Thyroid gland (tissue), 4 donors: ENCODE data around the gene WSB2. TPM values are rescaled to one million over a fixed set of nuclear protein-coding genes. Genes with fewer than 3 reads are reported as not detected.
"Not testable (repeated sequence)": the region's sequence is repeated elsewhere in the genome, so short reads cannot be mapped to it uniquely, and the experiment has no call there.

Experiments
- DNase-seq, 2 donors: peaks; one replicate each; pipeline ENCODE4 v3.0.0-alpha.2; 2019
- H3K27ac ChIP-seq, 3 donors: fragments of 200-600 bp; sonication (generic); 1 replicate in 2 of 3; 2 replicates in 1 of 3; pipeline ENCODE4 v1.5.1; 2016 to 2019; ENCODE audit warnings: mild to moderate bottlenecking in 1 of 3, moderate library complexity in 1 of 3
- H3K27me3 ChIP-seq: fragments of 200-600 bp; sonication (generic); one replicate; pipeline ENCODE4 v1.5.1; 2019
- H3K36me3 ChIP-seq, 2 donors: fragments of 200-600 bp; sonication (generic); one replicate each; pipeline ENCODE4 v1.5.1; 2016 to 2019
- H3K4me1 ChIP-seq, 2 donors: fragments of 200-600 bp; sonication (generic); one replicate each; pipeline ENCODE4 v1.5.1; 2017 to 2019
- H3K4me3 ChIP-seq, 3 donors: fragments of 200-600 bp; sonication (generic); replicated peaks in 1 of 3; 1 replicate in 2 of 3; 2 replicates in 1 of 3; pipeline ENCODE4 v1.5.1; 2016; ENCODE audit warnings: mild to moderate bottlenecking in 1 of 3
- H3K9me3 ChIP-seq: fragments of 200-600 bp; sonication (generic); one replicate; pipeline ENCODE4 v1.5.1; 2017
- CTCF ChIP-seq, 6 experiments: fragments of 200-600 bp in 3 of 6; fragments of 450-650 bp in 3 of 6; sonication (generic) in 3 of 6; IDR thresholded peaks; one replicate each; pipeline ENCODE4 v1.5.1; 2016 to 2019; ENCODE audit warnings: antibody characterized with exemption in 6 of 6, mild to moderate bottlenecking in 2 of 6, inconsistent platforms in 1 of 6, moderate library complexity in 1 of 6
- POLR2A ChIP-seq, 2 donors: fragments of 450-650 bp; IDR thresholded peaks; one replicate each; pipeline ENCODE4 v1.6.1; 2017; ENCODE audit warnings: antibody characterized with exemption in 2 of 2, mild to moderate bottlenecking in 2 of 2, moderate library complexity in 1 of 2
- WGBS, 2 donors: methylation state at CpG; one replicate each; pipeline ENCODE4 v1.1.5; 2017; 5-methylcytosine and 5-hydroxymethylcytosine counted together
- intact Hi-C: fragments of 100-400 bp; cut with DNase I; formaldehyde crosslinking; loops from one replicate; pipeline ENCODE4 v1.15.1; 2023
- total RNA-seq, 4 donors: library from RNA; depleted of rRNA; stranded (reverse); fragments of >200 nt; gene quantifications; one replicate each; pipeline ENCODE4 v1.2.3, GENCODE V29; 2016

WSB2 gene
- total RNA-seq, 4 donors from 2014 or later: 64.6 to 97.0 (median 86.0) TPM

DNA sequence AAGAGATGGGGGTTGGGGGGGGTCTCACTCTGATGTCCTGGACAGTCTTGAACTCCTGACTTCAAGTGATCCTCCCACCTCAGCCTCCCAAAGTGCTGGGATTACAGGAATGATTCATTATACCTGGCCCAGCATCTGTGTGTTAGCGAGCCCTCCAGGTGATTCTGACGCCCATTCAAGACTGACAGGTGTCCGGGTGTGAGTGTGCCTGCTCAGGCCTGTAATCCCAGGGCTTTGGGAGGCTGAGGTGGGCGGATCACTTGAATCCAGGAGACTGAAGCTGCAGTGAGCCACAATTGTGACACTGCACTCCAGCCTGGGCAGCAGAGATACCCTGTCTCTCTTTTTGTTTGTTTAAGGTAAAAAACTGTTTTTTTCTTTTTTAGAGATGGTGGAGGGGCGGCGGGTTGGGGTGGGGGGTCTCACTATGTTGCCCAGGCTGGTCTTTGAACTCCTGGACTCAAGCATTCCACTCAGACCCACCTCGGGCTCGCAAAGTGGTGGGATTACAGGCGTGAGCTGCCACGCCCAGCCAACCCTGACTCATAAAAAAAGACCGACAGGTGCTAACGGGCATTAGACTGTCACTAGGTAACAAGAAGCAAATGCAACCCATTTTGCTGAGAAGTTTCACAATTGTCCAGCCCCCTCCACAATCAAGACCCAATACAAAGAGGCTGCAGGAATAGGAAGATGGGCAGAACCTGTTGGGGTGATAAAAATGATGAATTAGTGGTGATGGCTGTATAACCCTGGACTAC is 38.1 kb upstream of the WSB2 start:
- Histone ChIP-seq H3K36me3 (peaks cover 0 to 7% of the 10 kb centered on the region in 2 donors), H3K27ac (no peak overlapping the region), H3K27me3 (no peaks in the 10 kb centered on the region), H3K4me3 (no peak overlapping the region), H3K4me1 (peaks cover 0 to 5% of the 10 kb centered on the region in 2 donors), H3K9me3 (no peaks in the 10 kb centered on the region)
- intact Hi-C loops: no loop called here
- 91 to 92% methylated on average over 12 of the region's 12 CpGs for WGBS, 2 donors
- no peak for DNase-seq
- TF ChIP-seq CTCF (IDR thresholded peaks at IDR 0.05) (no peak), POLR2A (IDR thresholded peaks at IDR 0.05) (no peak)

- intact Hi-C loops: no loop called here
- Histone ChIP-seq H3K27me3 (no peaks in the 10 kb centered on the region), H3K36me3 (peaks cover 0 to 7% of the 10 kb centered on the region in 2 donors), H3K4me3 (no peak overlapping the region), H3K27ac (no peak overlapping the region), H3K4me1 (peaks cover 0 to 5% of the 10 kb centered on the region in 2 donors), H3K9me3 (no peaks in the 10 kb centered on the region)
- WGBS, 2 donors: 85 to 97% methylated on average over 3 of the region's 3 CpGs
- no peak for DNase-seq
- TF ChIP-seq CTCF (IDR thresholded peaks at IDR 0.05): no peak
- TF ChIP-seq POLR2A (IDR thresholded peaks at IDR 0.05): no peak
Measured at GRCh38 chr12:118098401-118098800, 37.4 kb upstream of the WSB2 start.

DNA sequence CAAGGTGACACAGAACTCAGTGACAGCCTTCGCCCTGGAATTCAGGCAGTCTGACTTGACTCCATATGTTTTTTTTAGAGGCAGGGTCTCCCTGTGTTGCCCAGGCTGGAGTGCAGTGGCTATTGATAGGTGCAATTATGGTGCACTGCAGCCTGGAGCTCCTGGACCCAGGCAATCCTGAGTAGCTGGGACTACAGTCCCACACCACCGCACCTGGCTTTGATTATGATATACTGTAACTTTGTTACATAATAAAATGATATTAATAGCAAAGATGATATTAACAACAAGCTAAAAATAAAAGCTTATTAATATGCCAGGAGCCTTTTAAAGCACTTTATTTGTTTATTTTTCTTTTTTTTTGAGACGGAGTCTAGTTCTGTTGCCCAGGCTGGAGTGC is 33.1 kb upstream of the WSB2 start:
- H3K36me3 ChIP-seq: peaks cover 9 to 14% of the 10 kb centered on the region in 2 donors
- H3K27ac ChIP-seq: no peak overlapping the region
- H3K4me3 ChIP-seq: no peak overlapping the region
- 89 to 94% methylated on average over 3 of the region's 3 CpGs for WGBS, 2 donors
- TF ChIP-seq POLR2A (IDR thresholded peaks at IDR 0.05) (no peak), CTCF (IDR thresholded peaks at IDR 0.05) (no peak)
- H3K27me3 ChIP-seq: no peaks in the 10 kb centered on the region
- H3K4me1 ChIP-seq: no peaks in the 10 kb centered on the region
- DNase-seq: no peak
- intact Hi-C loops: no loop called here
- H3K9me3 ChIP-seq: no peaks in the 10 kb centered on the region

- no peak for TF ChIP-seq CTCF (IDR thresholded peaks at IDR 0.05)
- no peak for TF ChIP-seq POLR2A (IDR thresholded peaks at IDR 0.05)
- Histone ChIP-seq H3K4me3 (no peak overlapping the region), H3K9me3 (no peaks in the 10 kb centered on the region), H3K36me3 (peaks cover 7 to 11% of the 10 kb centered on the region in 2 donors), H3K27me3 (no peaks in the 10 kb centered on the region), H3K4me1 (no peaks in the 10 kb centered on the region), H3K27ac (no peak overlapping the region)
- no peak for DNase-seq
- 95% methylated on average over 9 of the region's 9 CpGs for WGBS, 2 donors
- intact Hi-C loops: no loop called here
Measured at GRCh38 chr12:118089782-118090181, 28.8 kb upstream of the WSB2 start.

- no peaks in the 10 kb centered on the region for H3K4me1 ChIP-seq
- no peak for DNase-seq
- H3K9me3 ChIP-seq: no peaks in the 10 kb centered on the region
- H3K36me3 ChIP-seq: peaks cover 20 to 28% of the 10 kb centered on the region in 2 donors
- no peak for TF ChIP-seq POLR2A (IDR thresholded peaks at IDR 0.05)
- TF ChIP-seq CTCF (IDR thresholded peaks at IDR 0.05): no peak
- 94% methylated on average over 9 of the region's 9 CpGs for WGBS, 2 donors
- H3K4me3 ChIP-seq: no peak overlapping the region
- no peak overlapping the region for H3K27ac ChIP-seq
- H3K27me3 ChIP-seq: no peaks in the 10 kb centered on the region
- intact Hi-C loops: no loop called here
Measured at GRCh38 chr12:118082161-118082560, 21.2 kb upstream of the WSB2 start.

- H3K4me3 ChIP-seq, H3K27me3 ChIP-seq, H3K9me3 ChIP-seq, DNase-seq, H3K4me1 ChIP-seq, intact Hi-C loops, H3K27ac ChIP-seq: not testable (repeated sequence)
- WGBS, 2 donors: 97% methylated on average over 9 of the region's 9 CpGs
- peaks cover 20 to 29% of the 10 kb centered on the region in 2 donors for H3K36me3 ChIP-seq
Measured at GRCh38 chr12:118081521-118081920, 20.5 kb upstream of the WSB2 start.
